GM21717 (cell line): ENCODE data around the gene ZNF385C.

Experiments used
- ATAC-seq: cut with Tn5 transposase; IDR thresholded peaks from one replicate; pipeline ENCODE4 v1.9.1; 2021; ENCODE audit warnings: mild to moderate bottlenecking, moderate library complexity; ENCODE audit not compliant: unreplicated experiment

ZNF385C gene

DNA sequence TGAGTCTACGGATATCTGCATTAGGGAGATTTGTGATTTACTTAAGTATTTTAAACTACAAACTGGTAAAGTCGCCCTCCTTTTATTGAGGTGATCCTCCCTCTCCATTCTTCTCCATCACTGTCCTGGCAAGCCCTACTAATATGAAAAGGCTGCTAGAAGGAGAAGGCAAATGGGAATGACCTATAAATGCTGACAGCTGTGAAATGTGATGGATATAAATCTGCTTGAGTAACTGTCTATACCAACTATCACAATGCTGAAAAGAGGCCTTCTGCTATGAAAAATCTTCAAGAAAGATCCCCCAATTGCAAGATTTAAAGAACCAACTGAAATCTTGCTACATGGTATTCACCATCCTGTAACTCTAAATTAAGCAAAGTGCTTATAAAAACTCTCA is 96.5 kb downstream of the ZNF385C start:
- ATAC-seq: no peak

DNA sequence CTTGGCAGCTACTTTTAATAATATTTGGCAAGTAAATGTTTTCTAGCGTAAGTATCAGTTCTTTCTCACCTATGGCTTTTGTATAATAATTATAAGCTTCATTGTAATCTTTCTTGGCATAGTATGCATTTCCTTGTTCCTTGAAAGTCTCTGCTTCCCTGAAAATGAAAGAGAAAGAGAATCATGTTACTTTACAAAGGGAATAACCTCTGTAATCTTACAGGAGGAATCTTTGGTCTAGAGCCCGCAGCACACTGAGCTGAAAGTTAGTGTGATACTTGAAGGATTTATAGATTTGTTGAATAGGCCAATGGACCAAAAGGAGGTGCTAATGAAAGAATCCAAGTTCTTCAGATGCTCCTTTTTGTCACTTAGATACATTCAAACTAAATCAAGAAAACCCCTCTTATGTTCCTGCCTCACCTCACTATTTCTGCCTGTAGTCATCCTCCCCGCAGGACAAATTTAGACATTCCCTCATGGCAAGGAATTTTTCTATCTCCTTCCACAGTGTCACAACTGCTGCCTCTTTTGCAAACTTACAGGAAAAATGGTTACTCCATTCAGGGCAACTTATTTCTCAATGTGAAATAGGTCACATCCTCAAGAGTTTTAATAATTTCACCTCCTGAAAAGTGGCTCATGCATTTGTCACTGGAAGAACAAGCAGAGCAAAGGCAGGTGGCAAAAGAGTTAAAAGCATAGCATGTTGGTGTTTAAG is 97.7 kb downstream of the ZNF385C start:
- ATAC-seq: no peak

GRCh38 chr17:41998497-41998896 is 99.8 kb downstream of the ZNF385C start:
- ATAC-seq: no peak

GRCh38 chr17:41996855-41997164 is 101.5 kb downstream of the ZNF385C start:
- ATAC-seq: no peak

- ATAC-seq: no peak
Measured at GRCh38 chr17:41992576-41992975, 105.7 kb downstream of the ZNF385C start.

DNA sequence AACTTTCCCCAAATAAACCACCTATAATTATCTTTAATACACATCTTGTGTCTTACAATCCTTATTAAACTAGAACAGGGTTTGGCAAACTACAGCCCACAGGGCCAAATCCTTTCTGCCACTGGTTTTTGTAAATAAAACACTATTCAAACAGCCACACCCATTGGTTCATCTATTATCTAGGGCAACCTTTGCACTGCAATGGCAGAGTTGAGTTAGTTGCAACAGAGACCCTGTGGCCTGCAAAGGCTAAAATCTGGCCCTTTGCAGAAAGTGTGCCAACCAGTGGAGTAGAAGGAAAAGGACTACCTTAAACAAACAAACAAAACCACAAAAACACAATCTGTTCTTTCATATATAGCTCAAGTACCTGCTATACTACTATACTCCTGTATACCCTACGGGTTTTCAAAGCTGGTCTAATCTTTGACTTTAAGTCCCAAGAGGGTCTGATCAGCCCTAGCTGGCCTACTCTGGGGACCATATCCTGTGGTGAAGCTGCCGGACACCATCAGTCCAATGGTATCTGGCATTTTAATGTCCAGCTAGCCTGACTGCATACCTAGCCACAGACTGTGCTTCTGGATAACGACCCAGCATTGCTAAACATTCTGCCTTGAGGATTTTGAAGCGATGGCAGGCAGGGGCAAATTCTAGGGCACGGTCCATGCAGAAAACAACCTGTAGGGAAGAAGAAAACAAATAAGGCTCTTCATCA is 108.4 kb downstream of the ZNF385C start:
- ATAC-seq: no peak

GRCh38 chr17:41988418-41988817 is 109.9 kb downstream of the ZNF385C start:
- ATAC-seq: no peak

GRCh38 chr17:41987642-41988041 is 110.6 kb downstream of the ZNF385C start:
- ATAC-seq: no peak

GRCh38 chr17:41986634-41987033 is 111.6 kb downstream of the ZNF385C start:
- ATAC-seq: no peak

DNA sequence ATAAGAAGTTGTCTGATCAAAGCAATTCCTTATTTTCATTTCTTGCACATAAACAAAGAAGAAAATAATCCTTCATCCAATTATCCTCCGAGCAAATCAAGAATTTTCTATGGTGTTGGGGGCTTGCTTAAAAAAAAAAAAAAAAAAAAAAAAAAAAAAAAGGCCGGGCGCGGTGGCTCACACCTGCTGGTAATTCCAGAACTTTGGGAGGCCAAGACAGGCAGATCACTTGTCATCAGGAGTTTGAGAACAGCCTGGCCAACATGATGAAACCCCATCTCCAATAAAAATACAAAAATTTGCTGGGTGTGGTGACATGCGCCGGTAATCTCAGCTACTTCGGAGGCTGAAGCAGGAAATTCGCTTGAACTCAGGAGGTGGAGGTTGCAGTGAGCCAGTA is 112.4 kb downstream of the ZNF385C start:
- no peak for ATAC-seq

DNA sequence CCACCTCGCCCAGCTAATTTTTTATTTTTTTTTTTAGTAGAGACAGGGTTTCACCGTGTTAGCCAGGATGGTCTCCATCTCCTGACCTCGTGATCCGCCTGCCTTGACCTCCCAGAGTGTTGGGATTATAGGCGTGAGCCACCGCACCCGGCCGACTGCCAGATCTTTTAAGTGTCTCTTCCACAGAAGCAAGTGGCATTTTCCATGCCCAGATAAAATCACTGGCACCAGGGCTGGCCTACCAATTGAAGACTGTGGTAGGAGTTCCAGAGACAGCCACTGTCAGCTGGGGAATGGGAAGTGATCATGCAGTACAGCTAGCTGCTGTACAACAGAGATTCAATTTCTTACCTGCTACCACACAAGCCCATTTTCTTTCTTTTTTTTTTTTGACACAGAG is 113.8 kb downstream of the ZNF385C start:
- ATAC-seq: no peak

DNA sequence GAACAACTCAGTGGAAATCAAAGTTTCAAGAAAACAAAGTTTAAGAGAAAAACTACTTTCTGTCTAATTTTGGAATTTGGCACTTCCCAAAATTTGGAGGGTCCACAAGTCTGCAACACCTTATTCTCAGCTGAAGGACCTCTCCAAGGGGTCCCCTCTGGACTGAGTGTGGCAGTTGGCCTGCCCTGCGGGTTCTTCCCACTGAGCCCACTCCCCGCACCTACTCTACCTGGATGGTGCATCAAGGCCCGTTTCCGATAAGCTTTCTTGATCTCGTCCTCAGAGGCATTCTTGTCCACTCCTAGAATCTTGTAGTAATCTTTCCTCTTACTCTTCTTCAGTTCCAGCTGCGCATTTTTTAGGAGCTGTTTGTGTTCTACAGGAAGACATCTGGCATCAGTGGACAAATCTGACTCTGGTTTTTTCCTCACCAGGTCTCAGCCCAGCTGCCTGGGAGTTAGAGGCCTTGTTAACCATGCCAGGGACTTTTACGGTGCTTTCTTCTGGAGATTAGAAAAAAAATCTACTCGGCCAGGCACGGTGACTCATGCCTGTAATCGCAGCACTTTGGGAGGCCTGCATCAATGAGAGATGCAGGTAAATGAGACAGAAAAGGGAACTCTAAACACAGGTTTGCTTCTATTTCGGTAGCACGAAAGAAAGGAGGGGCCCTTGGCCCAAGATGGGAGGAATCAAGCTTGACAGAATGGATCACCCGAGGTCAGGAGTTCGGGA is 116.1 kb downstream of the ZNF385C start:
- ATAC-seq: no peak

GRCh38 chr17:41977991-41978390 is 120.3 kb downstream of the ZNF385C start:
- ATAC-seq: no peak

DNA sequence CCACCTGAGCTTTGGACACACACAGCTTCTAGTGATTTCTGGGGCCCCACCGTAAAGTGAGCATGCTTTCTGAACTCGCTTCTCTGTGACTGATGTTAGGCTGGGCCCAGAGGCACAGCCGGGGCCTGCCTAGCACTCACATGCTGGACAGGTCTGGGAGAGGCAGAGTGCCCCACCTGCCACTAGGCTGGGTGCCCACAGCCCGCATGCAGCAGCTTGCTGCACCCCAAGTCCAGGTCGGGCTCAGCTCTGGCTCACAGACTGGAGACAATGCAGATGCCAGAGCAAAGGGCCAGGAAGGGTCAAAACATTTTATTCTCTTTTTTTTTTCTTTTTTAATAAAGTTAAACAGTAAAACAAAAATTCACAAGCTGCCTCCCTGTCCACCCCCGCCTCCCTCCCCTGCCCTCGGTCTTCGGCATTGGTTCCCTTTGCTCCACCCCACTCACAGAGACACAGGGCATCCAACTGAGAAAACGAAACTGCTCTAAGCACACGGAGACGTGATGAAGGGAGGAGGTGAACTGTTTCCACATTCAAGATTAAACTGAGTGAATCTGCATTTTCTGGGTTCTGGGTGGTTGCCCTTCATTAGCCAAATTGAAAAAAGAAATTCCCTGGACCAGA is 122.0 kb downstream of the ZNF385C start:
- no peak for ATAC-seq
